HEK293T (cell line): Measurements from ENCODE around the gene FKBP7.

Experiments used
- CTCF ChIA-PET: fragments of 350-600 bp; formaldehyde crosslinking; extraction: SDS; loops from one replicate; lab custom pipeline; 2021; ENCODE audit warnings: antibody characterized with exemption, inconsistent platforms; lab: Yijun Ruan, JAX
- POLR2A ChIA-PET: fragments of 350-600 bp; formaldehyde crosslinking; extraction: SDS; loops from one replicate; lab custom pipeline; 2020; ENCODE audit warnings: antibody characterized with exemption, inconsistent platforms; lab: Yijun Ruan, JAX
- DNase-seq: peaks from one replicate; pipeline ENCODE4 v3.0.0; 2012; ENCODE audit warnings: mixed read lengths; ENCODE audit errors: extremely low spot score
- ARNT ChIP-seq: fragments of 450-650 bp; IDR thresholded peaks from 2 replicates; pipeline ENCODE4 v1.6.1; 2017; ENCODE audit warnings: mild to moderate bottlenecking
- BHLHE40 ChIP-seq: fragments of 450-650 bp; IDR thresholded peaks from 2 replicates; pipeline ENCODE4 v1.6.1; 2016; ENCODE audit warnings: mild to moderate bottlenecking, moderate library complexity, borderline replicate concordance
- CTBP1 ChIP-seq: fragments of 450-650 bp; IDR thresholded peaks from 2 replicates; pipeline ENCODE4 v1.6.1; 2016; ENCODE audit warnings: borderline replicate concordance
- ELF4 ChIP-seq: fragments of 450-650 bp; IDR thresholded peaks from 2 replicates; pipeline ENCODE4 v1.6.1; 2017; ENCODE audit warnings: antibody characterized with exemption
- FOXA1 ChIP-seq: fragments of 450-650 bp; IDR thresholded peaks from 2 replicates; pipeline ENCODE4 v1.6.1; 2016; ENCODE audit warnings: mild to moderate bottlenecking
- FOXK2 ChIP-seq: fragments of 450-650 bp; IDR thresholded peaks from 2 replicates; pipeline ENCODE4 v1.6.1; 2016; ENCODE audit warnings: mild to moderate bottlenecking
- FOXM1 ChIP-seq: fragments of 450-650 bp; IDR thresholded peaks from 2 replicates; pipeline ENCODE4 v1.6.1; 2017; ENCODE audit warnings: mild to moderate bottlenecking, borderline replicate concordance
- HDGF ChIP-seq: fragments of 450-650 bp; IDR thresholded peaks from 2 replicates; pipeline ENCODE4 v1.6.1; 2017; ENCODE audit warnings: antibody characterized with exemption, borderline replicate concordance
- L3MBTL2 ChIP-seq: fragments of 450-650 bp; conservative IDR thresholded peaks from 2 replicates; pipeline ENCODE4 v1.6.1; 2016; ENCODE audit warnings: mild to moderate bottlenecking
- LEF1 ChIP-seq: fragments of 450-650 bp; IDR thresholded peaks from 2 replicates; pipeline ENCODE4 v1.6.1; 2017; ENCODE audit warnings: mild to moderate bottlenecking, borderline replicate concordance
- NFRKB ChIP-seq: fragments of 450-650 bp; IDR thresholded peaks from 2 replicates; pipeline ENCODE4 v1.6.1; 2016; ENCODE audit warnings: mild to moderate bottlenecking, moderate library complexity
- PKNOX1 ChIP-seq: fragments of 450-650 bp; IDR thresholded peaks from 2 replicates; pipeline ENCODE4 v1.6.1; 2016
- SP1 ChIP-seq: fragments of 450-650 bp; IDR thresholded peaks from 2 replicates; pipeline ENCODE4 v1.6.1; 2017
- SUZ12 ChIP-seq: fragments of 450-650 bp; IDR thresholded peaks from 2 replicates; pipeline ENCODE4 v1.6.1; 2016; ENCODE audit warnings: mild to moderate bottlenecking
- TARDBP ChIP-seq: fragments of 450-650 bp; IDR thresholded peaks from 2 replicates; pipeline ENCODE4 v1.6.1; 2016
- ZNF384 ChIP-seq: fragments of 450-650 bp; IDR thresholded peaks from 2 replicates; pipeline ENCODE4 v1.6.1; 2016

The FKBP7 gene

GRCh38 chr2:178522950-178523595, 44.7 kb upstream of the FKBP7 start:
- DNase-seq, result peak; percentile 93
- TF ChIP-seq FOXM1 (peak; percentile 54; the same call in 1 of the 2 replicates), PKNOX1 (peak; percentile 44; the same call in 1 of the 2 replicates), CTBP1 (no peak), TARDBP (no peak), SP1 (no peak), LEF1 (no peak), ARNT (0 out of 2 replicates have a peak, but pooled peaks have one; percentile 19), NFRKB (no peak), FOXK2 (peak; percentile 50; the same call in 1 of the 2 replicates), L3MBTL2 (peak; percentile 66; the same call in 1 of the 2 replicates)
- POLR2A ChIA-PET, result interaction anchor here (0.5 to 2.8 kb wide), 5 partner anchors 14 to 80 kb away, joined by 3 to 12 read pairs (median 5); partner anchors contain the start of genes PJVK and PRKRA
- CTCF ChIA-PET, result interaction anchor here (0.6 to 1.5 kb wide), 8 partner anchors 9 to 717 kb away, joined by 3 to 7 read pairs (median 3); no protein-coding TSS in a partner anchor

GRCh38 chr2:178521304-178522150, 43.1 kb upstream of the FKBP7 start:
- POLR2A ChIA-PET, result interaction anchor here (1.1 to 2.4 kb wide), 2 partner anchors 15 to 70 kb away, joined by 3 to 10 read pairs; partner anchors contain the start of genes PJVK and PRKRA
- DNase-seq, result no peak
- CTCF ChIA-PET, result interaction anchor here (0.7 kb wide), 1 partner anchor 1340 kb away, joined by 3 read pairs; no protein-coding TSS in a partner anchor
- TF ChIP-seq SP1, result no peak
- TF ChIP-seq BHLHE40, result no peak
- no peak for TF ChIP-seq ARNT
- TF ChIP-seq LEF1, result no peak
- TF ChIP-seq ZNF384, result no peak

- ChIA-PET POLR2A (interaction anchor here (0.9 kb wide), 1 partner anchor 38 kb away, joined by 3 read pairs; no protein-coding TSS in a partner anchor), CTCF (no interaction called here)
- DNase-seq, result no peak
- no peak for TF ChIP-seq NFRKB
- TF ChIP-seq CTBP1, result no peak
- TF ChIP-seq TARDBP, result no peak
- no peak for TF ChIP-seq ARNT
- TF ChIP-seq HDGF, result no peak
- no peak for TF ChIP-seq ELF4
- TF ChIP-seq L3MBTL2, result no peak
- no peak for TF ChIP-seq BHLHE40
- TF ChIP-seq FOXA1, result no peak
- TF ChIP-seq LEF1, result no peak
- no peak for TF ChIP-seq ZNF384
- TF ChIP-seq PKNOX1, result no peak
- TF ChIP-seq FOXM1, result no peak
- TF ChIP-seq SP1, result no peak
- TF ChIP-seq SUZ12, result no peak
- TF ChIP-seq FOXK2, result no peak
Observed at GRCh38 chr2:178517496-178517895, 39.1 kb upstream of the FKBP7 start.

DNA sequence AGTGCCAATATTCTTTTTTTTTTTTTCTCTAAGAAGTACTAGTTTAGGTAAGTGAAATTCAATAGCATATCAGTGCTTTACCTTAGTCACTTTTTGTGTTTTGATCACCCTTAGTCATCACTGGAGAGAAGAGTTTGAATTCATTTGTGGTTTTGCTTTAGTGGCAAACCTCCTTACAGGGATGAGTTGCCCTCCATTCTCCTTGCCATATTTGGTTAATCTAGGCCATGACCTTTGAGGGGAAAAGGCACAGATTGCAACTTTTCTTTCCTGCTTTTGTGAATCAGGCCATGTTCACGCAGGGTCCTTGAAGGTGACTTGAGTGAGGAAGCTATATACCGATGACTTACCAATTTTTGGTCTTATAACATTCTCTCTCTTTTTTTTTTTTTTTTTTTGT, 36.3 kb upstream of the FKBP7 start:
- no peak for DNase-seq
- POLR2A ChIA-PET, result interaction anchor here (1.0 kb wide), 1 partner anchor 64 kb away, joined by 3 read pairs; the partner anchor contains the start of genes PJVK and PRKRA
- CTCF ChIA-PET, result interaction anchor here (2.1 kb wide), 1 partner anchor 8 kb away, joined by 7 read pairs; no protein-coding TSS in a partner anchor
- no peak for TF ChIP-seq SP1
- TF ChIP-seq HDGF, result no peak
- no peak for TF ChIP-seq FOXK2
- TF ChIP-seq SUZ12, result no peak
- no peak for TF ChIP-seq NFRKB
- no peak for TF ChIP-seq CTBP1
- no peak for TF ChIP-seq ARNT
- no peak for TF ChIP-seq BHLHE40
- no peak for TF ChIP-seq TARDBP
- no peak for TF ChIP-seq LEF1
- no peak for TF ChIP-seq FOXM1
- TF ChIP-seq ELF4, result no peak
- TF ChIP-seq ZNF384, result no peak
- no peak for TF ChIP-seq FOXA1
- no peak for TF ChIP-seq PKNOX1
- no peak for TF ChIP-seq L3MBTL2

GRCh38 chr2:178513876-178514275, 35.5 kb upstream of the FKBP7 start:
- POLR2A ChIA-PET, result no interaction called here
- no peak for DNase-seq
- TF ChIP-seq NFRKB, result no peak
- no peak for TF ChIP-seq HDGF
- no peak for TF ChIP-seq BHLHE40
- CTCF ChIA-PET, result interaction anchor here (2.1 kb wide), 1 partner anchor 9 kb away, joined by 7 read pairs; no protein-coding TSS in a partner anchor
